ENCODE results near the gene KRTAP19-5.

DNA sequence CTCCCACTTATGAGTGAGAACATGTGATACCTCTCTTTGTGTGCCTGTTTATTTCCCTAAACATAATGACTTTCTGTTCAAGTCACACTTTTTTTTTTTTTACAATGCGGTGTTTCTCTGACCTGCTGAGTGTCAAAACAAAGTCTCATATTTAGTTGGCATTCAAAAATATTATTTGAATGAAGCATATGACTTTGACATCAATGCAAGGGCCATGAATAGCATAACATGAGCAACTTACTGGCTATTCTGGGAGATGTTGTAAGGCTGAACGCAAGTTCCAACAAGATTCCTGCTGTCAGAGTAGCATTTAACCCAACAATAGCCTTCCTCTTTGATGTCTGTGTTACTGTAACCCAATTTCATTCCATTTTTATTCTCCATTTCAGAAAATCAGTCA, 19.8 kb downstream of the KRTAP19-5 start:
- TF ChIP-seq ZNF561 (tag by site-specific recombination; IDR thresholded peaks at IDR 0.05; ENCODE audit: borderline replicate concordance) (no peak), BCL11A (tag by site-specific recombination; IDR thresholded peaks at IDR 0.05; ENCODE audit: low read depth) (no peak), ZBTB17 (tag by site-specific recombination; IDR thresholded peaks at IDR 0.05) (no peak), KLF16 (tag by site-specific recombination; IDR thresholded peaks at IDR 0.05) (no peak), ZNF10 (tag by site-specific recombination; IDR thresholded peaks at IDR 0.05) (no peak), ZNF571 (tag by site-specific recombination; IDR thresholded peaks at IDR 0.05) (no peak), YY1 (tag by site-specific recombination; IDR thresholded peaks at IDR 0.05) (no peak)
- TF ChIP-seq, protein P1, sequence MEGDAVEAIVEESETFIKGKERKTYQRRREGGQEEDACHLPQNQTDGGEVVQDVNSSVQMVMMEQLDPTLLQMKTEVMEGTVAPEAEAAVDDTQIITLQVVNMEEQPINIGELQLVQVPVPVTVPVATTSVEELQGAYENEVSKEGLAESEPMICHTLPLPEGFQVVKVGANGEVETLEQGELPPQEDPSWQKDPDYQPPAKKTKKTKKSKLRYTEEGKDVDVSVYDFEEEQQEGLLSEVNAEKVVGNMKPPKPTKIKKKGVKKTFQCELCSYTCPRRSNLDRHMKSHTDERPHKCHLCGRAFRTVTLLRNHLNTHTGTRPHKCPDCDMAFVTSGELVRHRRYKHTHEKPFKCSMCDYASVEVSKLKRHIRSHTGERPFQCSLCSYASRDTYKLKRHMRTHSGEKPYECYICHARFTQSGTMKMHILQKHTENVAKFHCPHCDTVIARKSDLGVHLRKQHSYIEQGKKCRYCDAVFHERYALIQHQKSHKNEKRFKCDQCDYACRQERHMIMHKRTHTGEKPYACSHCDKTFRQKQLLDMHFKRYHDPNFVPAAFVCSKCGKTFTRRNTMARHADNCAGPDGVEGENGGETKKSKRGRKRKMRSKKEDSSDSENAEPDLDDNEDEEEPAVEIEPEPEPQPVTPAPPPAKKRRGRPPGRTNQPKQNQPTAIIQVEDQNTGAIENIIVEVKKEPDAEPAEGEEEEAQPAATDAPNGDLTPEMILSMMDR (tag by site-specific recombination; IDR thresholded peaks at IDR 0.05) = no peak
- TF ChIP-seq, protein P2, sequence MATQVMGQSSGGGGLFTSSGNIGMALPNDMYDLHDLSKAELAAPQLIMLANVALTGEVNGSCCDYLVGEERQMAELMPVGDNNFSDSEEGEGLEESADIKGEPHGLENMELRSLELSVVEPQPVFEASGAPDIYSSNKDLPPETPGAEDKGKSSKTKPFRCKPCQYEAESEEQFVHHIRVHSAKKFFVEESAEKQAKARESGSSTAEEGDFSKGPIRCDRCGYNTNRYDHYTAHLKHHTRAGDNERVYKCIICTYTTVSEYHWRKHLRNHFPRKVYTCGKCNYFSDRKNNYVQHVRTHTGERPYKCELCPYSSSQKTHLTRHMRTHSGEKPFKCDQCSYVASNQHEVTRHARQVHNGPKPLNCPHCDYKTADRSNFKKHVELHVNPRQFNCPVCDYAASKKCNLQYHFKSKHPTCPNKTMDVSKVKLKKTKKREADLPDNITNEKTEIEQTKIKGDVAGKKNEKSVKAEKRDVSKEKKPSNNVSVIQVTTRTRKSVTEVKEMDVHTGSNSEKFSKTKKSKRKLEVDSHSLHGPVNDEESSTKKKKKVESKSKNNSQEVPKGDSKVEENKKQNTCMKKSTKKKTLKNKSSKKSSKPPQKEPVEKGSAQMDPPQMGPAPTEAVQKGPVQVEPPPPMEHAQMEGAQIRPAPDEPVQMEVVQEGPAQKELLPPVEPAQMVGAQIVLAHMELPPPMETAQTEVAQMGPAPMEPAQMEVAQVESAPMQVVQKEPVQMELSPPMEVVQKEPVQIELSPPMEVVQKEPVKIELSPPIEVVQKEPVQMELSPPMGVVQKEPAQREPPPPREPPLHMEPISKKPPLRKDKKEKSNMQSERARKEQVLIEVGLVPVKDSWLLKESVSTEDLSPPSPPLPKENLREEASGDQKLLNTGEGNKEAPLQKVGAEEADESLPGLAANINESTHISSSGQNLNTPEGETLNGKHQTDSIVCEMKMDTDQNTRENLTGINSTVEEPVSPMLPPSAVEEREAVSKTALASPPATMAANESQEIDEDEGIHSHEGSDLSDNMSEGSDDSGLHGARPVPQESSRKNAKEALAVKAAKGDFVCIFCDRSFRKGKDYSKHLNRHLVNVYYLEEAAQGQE (tag by site-specific recombination; IDR thresholded peaks at IDR 0.05) = no peak
- TF ChIP-seq, protein P3, sequence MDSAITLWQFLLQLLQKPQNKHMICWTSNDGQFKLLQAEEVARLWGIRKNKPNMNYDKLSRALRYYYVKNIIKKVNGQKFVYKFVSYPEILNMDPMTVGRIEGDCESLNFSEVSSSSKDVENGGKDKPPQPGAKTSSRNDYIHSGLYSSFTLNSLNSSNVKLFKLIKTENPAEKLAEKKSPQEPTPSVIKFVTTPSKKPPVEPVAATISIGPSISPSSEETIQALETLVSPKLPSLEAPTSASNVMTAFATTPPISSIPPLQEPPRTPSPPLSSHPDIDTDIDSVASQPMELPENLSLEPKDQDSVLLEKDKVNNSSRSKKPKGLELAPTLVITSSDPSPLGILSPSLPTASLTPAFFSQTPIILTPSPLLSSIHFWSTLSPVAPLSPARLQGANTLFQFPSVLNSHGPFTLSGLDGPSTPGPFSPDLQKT (IDR thresholded peaks at IDR 0.05; ENCODE audit: borderline replicate concordance, low read depth, low read length) = no peak

All from HEK293 (cell line).